Measurements from ENCODE around the gene INSIG1.

INSIG1 gene

DNA sequence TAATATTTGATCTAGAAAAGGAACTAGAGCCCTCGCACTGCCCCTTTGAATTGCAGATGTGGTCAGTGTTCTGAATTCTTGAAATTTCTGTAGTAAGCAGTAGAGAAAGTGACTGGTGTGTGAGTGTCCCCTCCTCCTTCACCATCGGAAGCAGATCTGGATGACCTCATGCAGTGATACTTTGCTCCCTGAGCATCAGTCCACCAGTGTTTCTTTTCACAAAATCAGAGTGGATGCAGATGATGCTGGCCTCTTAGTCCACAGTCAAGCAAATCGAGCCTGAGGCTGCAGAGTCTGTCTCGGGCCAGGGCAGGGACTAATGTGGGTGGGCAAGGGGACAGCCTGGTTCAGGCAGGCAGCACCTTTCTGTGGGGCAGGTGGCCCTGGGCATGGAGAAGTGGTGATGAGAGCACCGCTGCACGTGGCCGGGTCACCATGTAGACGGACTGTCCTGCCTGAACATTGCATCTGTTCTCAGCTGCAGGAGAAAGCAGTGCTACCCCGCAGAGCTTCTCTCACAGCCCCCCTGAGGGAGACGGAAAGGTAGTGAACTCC lies 5.4 kb downstream of the INSIG1 start:
- DNase-seq (ENCODE audit: low spot score): no peak

GRCh38 chr7:155303897-155304296 lies 6.2 kb downstream of the INSIG1 start:
- no peak for DNase-seq (ENCODE audit: low spot score)

DNA sequence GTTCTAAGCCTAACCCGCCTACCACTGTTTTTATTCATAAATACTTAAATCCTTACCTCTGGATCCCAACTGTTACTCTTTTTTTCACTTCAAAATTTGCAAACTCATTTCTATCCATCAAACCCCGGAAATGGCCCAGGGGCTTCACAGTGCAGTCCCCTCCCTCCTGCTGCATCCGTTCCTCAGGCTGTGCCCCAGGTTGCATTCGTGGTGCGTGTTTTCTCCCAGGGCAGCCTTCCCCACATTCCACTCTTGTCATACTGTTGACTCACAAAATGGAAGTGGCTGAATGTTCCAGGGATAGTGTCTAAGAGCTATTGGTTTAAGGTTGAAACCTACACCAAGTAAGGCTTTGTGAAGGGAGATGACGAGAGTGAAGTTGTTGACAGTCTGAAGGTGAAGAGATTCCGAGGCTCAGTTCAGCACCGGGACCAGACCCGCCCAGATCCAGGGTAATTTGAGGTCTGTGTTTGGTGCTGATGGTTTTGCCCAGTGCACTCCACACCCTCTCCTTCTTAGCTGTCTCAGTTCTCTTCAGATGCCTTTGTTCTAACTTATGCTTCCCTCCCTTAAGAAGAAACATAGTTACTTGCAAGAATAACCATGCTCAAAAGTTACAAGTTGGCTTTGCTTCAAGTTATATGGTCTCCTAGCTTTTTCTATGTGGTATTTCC lies 7.7 kb downstream of the INSIG1 start:
- DNase-seq (ENCODE audit: low spot score): no peak

GRCh38 chr7:155306673-155307470 lies 9.2 kb downstream of the INSIG1 start:
- no peak for DNase-seq (ENCODE audit: low spot score)

GRCh38 chr7:155308330-155309020 lies 10.8 kb downstream of the INSIG1 start:
- no peak for DNase-seq (ENCODE audit: low spot score)

DNA sequence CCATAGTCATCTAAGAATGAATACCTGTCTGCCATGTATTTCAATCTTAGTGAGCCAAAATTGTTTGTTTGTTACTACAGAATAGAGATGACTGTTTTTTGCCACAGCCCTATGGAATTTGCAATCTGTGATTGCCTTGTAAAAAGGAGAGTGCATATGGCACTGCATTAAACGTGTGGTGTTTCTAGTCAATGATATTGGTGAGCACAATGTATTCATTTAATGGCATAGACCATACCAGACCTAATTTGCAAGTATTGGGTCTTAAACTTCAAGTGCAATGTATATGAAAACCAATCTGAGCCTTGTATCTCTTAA lies 11.3 kb downstream of the INSIG1 start:
- DNase-seq (ENCODE audit: low spot score): no peak

GRCh38 chr7:155310425-155311114 lies 12.9 kb downstream of the INSIG1 start:
- no peak for DNase-seq (ENCODE audit: low spot score)

DNA sequence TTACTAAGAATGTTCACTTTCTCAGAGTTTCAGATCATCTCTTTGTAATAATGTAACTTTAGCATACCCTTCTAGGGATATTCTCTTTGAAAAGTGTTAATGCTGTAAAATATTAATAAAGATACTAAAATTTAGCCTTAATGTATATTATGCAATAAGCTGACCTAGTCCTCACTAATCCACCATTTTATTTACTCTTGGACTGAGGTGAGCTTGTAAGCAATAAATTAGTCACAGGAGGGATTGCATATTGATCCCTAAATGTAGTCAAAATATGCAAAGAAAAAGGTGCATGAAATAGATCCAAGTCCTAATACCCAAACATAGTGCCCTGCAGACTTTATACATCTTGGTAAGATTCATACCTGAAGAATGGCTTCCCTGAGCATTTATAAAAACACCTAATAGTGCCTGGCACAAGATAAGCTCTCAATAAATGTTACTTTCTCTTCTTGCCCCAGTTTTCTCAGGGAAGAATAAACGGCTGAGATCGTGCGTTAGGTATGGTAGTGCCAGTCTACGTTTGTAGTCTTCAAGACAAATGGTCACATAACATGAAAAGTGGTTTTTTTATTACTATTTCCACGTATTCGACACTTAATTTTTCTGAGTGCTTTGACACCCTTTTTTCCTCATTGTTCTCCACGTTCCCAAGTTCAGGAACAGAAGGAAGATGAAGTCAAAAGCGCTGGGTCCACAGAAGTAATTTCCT lies 14.3 kb downstream of the INSIG1 start:
- no peak for DNase-seq (ENCODE audit: low spot score)

DNA sequence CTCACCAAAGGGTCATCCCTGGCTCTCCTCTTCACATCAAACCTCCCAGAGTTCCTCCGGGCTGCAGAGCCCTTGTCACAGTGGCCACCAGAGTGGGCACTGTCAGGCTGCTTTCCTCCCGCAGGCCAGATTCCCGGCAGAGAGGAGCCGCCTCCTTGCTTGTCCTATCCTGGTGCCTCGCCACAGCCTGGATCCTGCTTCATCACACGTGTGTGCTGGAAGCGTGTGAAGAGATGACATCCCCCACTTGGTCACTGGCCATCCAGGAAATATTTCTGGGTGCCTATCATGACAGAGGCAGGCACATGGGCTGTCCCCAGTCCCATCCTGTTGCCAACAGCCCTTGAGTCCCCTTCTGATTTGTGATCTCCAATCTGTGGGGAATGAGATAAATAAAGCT lies 15.0 kb downstream of the INSIG1 start:
- no peak for DNase-seq (ENCODE audit: low spot score)

DNA sequence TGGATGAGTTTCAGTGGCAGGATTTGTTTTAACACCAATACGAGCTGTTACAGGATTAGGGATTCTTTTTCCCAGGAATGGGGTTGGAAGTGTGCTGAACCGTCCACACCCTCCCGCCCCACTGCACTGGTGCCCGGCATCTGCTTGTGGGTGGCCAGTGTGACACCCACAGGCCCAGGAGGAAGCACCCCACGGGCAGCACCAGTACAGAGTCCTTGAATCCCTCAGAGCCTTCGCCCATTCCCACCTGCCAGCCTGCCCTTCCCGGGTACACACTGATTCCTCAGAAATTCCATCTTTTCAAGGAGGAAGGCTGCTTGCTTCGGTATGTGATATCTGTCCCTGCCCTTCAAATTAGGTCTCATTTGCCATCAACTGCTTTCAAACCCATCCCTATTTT lies 15.4 kb downstream of the INSIG1 start:
- no peak for DNase-seq (ENCODE audit: low spot score)

DNA sequence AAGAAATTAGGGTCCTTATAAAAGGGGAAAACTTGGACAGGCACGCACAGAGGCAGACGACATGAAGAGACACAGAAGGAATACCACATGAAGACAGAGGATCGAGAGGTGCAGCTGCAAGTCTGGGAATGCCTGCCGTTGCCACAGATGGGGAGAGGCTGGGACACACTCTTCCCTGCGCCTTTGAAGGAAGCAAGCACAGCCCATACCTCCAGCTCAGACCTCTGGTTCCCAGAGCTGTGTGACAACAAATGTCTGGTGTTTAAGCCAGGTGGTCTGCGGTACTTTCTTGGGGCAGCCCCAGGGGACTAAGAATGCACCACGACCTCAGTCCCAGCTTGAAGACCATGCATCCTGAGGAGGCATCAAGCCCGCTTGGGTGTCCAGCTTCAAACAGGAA lies 18.3 kb downstream of the INSIG1 start:
- no peak for DNase-seq (ENCODE audit: low spot score)

GRCh38 chr7:155316427-155317113 lies 18.9 kb downstream of the INSIG1 start:
- DNase-seq (ENCODE audit: low spot score): no peak

GRCh38 chr7:155317114-155317434 lies 19.4 kb downstream of the INSIG1 start:
- DNase-seq (ENCODE audit: low spot score): no peak

- DNase-seq (ENCODE audit: low spot score): no peak
These were observed 20.6 kb downstream of the INSIG1 start for GRCh38 chr7:155318245-155318644.

DNA sequence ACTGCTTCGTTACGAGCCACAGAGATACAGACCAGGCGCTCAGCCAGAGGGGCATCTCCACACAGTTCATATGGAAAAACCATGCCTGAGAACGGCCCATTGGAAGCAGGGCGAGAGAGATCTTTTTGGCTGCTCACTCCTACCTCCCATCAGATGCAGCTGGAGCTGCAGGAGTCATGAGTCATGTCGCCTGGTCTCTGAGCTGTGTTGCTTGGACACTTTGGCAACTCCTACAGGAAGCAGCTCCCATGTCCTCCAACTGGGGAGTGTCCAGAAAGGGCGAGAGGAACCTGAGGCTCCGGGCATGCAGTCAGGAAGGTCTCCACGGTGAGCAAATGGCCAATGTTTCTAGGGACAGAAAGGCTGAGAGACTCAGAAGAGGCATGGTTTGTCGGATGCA lies 24.9 kb downstream of the INSIG1 start:
- DNase-seq (ENCODE audit: low spot score): no peak

DNA sequence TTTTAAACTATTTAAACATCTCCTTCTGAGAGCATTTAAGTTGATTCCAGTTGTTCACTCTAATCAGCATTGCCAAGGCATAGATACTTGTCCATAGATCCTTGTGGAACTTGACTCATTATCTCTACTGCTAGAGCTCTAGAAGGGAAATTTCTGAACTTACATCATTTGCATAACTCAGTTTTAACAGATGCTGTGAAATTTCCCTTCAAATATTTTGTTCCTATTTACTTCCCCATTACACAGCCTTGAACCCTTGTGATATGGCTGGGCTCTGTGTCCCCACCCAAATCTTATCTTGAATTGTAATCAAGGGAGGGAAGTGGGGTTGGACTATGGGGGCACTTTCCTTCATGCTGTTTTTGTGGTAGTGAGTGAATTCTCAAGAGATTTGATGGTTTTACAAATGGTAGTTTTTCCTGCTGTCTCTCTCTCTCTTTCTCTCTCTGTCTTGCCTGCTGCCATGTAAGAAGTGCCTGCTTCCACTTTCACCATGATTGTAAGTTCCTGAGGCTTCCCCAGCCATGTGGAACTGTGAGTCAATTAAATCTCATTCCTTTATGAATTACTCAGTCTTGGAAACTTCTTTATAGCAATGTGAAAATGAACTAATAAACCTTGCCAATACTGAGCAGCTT lies 25.4 kb downstream of the INSIG1 start:
- no peak for DNase-seq (ENCODE audit: low spot score)

DNA sequence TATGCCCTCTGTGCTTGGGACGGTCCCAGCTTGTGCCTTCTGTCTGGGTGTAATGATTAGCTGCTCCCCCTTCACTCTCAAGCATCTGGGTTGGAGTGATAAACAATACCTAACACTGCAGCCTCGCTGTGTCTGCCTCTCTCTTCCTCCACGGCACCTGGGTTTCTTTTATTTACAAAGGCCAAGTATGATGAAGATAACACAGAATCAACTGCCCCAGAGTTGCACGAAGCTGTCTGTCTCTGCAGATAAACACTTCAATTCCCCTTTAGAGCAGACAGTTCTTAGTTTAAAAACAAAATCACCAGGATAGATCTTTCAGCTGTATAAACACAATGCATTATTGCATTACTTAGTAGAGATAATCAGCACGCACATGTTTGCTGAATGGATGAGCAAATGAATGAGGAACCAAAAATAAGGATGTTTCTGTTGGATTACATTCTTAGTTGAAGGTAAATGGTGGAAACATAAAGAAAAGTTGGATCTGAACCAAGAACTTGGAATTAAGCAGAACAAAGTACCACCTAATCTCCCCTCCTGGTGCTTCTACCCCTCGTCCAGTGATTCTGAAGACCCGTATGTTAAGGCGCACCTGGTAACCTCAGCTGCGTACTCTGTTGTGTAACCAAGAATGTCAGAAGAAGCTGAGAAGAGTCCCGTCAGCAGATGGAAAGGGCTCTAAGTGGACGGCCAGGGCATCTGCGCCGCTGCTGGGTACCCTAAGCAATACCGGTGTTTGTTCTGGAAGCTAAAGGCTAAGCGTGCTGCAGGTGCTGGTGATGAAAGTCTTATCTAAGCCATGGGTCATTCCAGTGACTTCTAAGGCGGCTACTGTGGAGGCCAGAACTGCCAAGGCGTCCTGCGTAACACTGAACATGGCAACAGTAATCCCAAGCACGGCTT lies 26.6 kb downstream of the INSIG1 start:
- DNase-seq (ENCODE audit: low spot score): no peak

DNA sequence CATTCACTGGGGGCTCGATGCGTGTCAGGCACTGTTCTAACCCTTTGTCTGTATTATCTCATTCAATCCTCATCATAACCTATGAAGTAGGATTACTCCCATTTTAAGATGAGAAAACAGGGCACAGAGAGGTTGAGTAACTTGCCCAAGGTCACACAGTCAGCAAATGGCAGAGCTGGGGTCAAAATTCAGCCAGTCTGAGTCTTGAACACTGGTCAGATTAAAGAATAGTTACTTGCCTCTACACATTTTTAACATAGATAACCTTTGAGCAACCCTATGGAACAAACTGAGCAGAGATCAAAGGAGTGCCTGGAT lies 27.2 kb downstream of the INSIG1 start:
- DNase-seq (ENCODE audit: low spot score): no peak

DNA sequence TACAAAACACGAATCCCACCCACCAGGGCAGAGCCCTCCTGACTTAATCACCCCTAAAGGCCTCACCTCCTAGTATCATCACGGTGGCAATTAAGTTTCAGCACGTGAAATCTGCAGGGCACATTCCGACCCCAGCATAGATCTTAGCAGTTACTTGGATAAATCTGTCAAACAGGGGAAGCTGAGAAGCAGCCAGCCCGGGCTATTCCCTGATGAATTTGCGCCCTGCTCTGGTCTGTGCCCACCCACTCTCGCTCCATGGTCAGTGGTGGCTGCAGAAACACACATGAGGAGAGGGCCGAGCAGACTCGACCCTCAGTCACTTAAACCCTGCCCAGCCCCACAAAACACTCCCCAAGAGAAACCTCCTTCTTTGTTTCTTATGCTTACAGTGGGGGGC lies 28.7 kb downstream of the INSIG1 start:
- DNase-seq (ENCODE audit: low spot score): no peak

Measured in CD4-positive, alpha-beta T cell treated with Interleukin-6 at 100 ng/mL for 8 hours (primary cell).